GM12892 (cell line): Measurements from ENCODE around the gene RP9.

Experiments used
- POLR2A ChIP-seq: IDR thresholded peaks from 2 replicates; pipeline ENCODE4 v1.6.1; 2011; ENCODE audit warnings: low read depth, low read length, control low read depth
- POLR2AphosphoS5 ChIP-seq: IDR thresholded peaks from 2 replicates; pipeline ENCODE4 v1.6.1; 2011; ENCODE audit warnings: low read depth, low read length, control low read depth
- TAF1 ChIP-seq: IDR thresholded peaks from 2 replicates; pipeline ENCODE4 v1.6.1; 2011; ENCODE audit warnings: low read depth, mild to moderate bottlenecking, control low read depth, low read length, borderline replicate concordance

GRCh38 chr7:33065981-33066380 lies 43.2 kb downstream of the RP9 start:
- TF ChIP-seq POLR2AphosphoS5: no peak
- no peak for TF ChIP-seq TAF1
- no peak for TF ChIP-seq POLR2A
